ENCODE data around the gene STAG1. TPM values are rescaled to one million over a fixed set of nuclear protein-coding genes. Genes with fewer than 3 reads are reported as not detected.

Gene STAG1
- total and polyA plus RNA-seq, 2 of the 13 experiments (the other 11 are each of a cell fraction or from before 2014, with no cell fraction given): 6.2 to 25.9 TPM

- POLR2A ChIA-PET: no interaction called here
- no peaks in the 10 kb centered on the region for H3K79me2 ChIP-seq (ENCODE audit: insufficient read depth, low read length)
- 91% methylated on average over 1 of the region's 1 CpG for WGBS (ENCODE audit: low lambda C conversion rate)
- CTCF ChIA-PET (ENCODE audit: low intra/inter-chr PET ratio, low total read pairs): no interaction called here
- H3K4me3 ChIP-seq (replicated peaks in 1 of 3; ENCODE audit: insufficient read depth in 1 of 3, low read depth in 2 of 3, low read length in 3 of 3): no peak overlapping the region
- no peaks in the 10 kb centered on the region for H4K20me1 ChIP-seq (ENCODE audit: insufficient read depth, low read length)
- H3K27ac ChIP-seq (ENCODE audit: extremely low read length, insufficient read depth, low read length): no peak overlapping the region
- no peak for FAIRE-seq
- BruUV-seq (replicated peaks): no TSS peak
- H3K9me3 ChIP-seq (ENCODE audit: low read length): no peaks in the 10 kb centered on the region
- DNase-seq (ENCODE audit: low spot score): no peak
- H3K4me1 ChIP-seq (ENCODE audit: insufficient read depth, low read length): no peaks in the 10 kb centered on the region
- no peaks in the 10 kb centered on the region for H3K27me3 ChIP-seq (ENCODE audit: control insufficient read depth in 1 of 2, insufficient read depth in 2 of 2, low read length in 2 of 2)
- no peak overlapping the region for H2AFZ ChIP-seq (ENCODE audit: low read length)
- no peaks in the 10 kb centered on the region; a peak in 1 of 5 replicates for H3K36me3 ChIP-seq (replicated peaks in 1 of 2; ENCODE audit: control insufficient read depth in 1 of 2, insufficient read depth in 2 of 2, low read length in 2 of 2)
- H3K9ac ChIP-seq (ENCODE audit: insufficient read depth, low read depth, low read length): no peak overlapping the region
- intact Hi-C loops (cut with micrococcal nuclease; ENCODE audit: unreplicated experiment) (no loop called here), in situ Hi-C loops (cut with HindIII; ENCODE audit: extremely low pct_ligation_motif_present, low pct_unique_long_range_greater_than_20kb) (loop anchor here (25.0 kb wide), 1 partner anchor 625 kb away; no protein-coding TSS in a partner anchor)
- TF ChIP-seq, protein P1, sequence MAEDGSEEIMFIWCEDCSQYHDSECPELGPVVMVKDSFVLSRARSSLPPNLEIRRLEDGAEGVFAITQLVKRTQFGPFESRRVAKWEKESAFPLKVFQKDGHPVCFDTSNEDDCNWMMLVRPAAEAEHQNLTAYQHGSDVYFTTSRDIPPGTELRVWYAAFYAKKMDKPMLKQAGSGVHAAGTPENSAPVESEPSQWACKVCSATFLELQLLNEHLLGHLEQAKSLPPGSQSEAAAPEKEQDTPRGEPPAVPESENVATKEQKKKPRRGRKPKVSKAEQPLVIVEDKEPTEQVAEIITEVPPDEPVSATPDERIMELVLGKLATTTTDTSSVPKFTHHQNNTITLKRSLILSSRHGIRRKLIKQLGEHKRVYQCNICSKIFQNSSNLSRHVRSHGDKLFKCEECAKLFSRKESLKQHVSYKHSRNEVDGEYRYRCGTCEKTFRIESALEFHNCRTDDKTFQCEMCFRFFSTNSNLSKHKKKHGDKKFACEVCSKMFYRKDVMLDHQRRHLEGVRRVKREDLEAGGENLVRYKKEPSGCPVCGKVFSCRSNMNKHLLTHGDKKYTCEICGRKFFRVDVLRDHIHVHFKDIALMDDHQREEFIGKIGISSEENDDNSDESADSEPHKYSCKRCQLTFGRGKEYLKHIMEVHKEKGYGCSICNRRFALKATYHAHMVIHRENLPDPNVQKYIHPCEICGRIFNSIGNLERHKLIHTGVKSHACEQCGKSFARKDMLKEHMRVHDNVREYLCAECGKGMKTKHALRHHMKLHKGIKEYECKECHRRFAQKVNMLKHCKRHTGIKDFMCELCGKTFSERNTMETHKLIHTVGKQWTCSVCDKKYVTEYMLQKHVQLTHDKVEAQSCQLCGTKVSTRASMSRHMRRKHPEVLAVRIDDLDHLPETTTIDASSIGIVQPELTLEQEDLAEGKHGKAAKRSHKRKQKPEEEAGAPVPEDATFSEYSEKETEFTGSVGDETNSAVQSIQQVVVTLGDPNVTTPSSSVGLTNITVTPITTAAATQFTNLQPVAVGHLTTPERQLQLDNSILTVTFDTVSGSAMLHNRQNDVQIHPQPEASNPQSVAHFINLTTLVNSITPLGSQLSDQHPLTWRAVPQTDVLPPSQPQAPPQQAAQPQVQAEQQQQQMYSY (CRISPR knock-in tag; IDR thresholded peaks at IDR 0.05): no peak
- TF ChIP-seq, protein P2, sequence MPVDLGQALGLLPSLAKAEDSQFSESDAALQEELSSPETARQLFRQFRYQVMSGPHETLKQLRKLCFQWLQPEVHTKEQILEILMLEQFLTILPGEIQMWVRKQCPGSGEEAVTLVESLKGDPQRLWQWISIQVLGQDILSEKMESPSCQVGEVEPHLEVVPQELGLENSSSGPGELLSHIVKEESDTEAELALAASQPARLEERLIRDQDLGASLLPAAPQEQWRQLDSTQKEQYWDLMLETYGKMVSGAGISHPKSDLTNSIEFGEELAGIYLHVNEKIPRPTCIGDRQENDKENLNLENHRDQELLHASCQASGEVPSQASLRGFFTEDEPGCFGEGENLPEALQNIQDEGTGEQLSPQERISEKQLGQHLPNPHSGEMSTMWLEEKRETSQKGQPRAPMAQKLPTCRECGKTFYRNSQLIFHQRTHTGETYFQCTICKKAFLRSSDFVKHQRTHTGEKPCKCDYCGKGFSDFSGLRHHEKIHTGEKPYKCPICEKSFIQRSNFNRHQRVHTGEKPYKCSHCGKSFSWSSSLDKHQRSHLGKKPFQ (CRISPR knock-in tag; IDR thresholded peaks at IDR 0.05; ENCODE audit: insufficient replicate concordance): no peak
- TF ChIP-seq MYC (CRISPR knock-in tag; IDR thresholded peaks at IDR 0.05; ENCODE audit: borderline replicate concordance): no peak
- TF ChIP-seq HMGXB3 (CRISPR knock-in tag; IDR thresholded peaks at IDR 0.05; ENCODE audit: borderline replicate concordance): no peak
- no peak for ATAC-seq
- no peak overlapping the region for H3K4me2 ChIP-seq (ENCODE audit: low read depth, low read length)
These were observed 365.1 kb downstream of the STAG1 start for GRCh38 chr3:136387031-136387430.

Measured in HepG2 (cell line).